Measurements from ENCODE around the gene GNA15.

GNA15 gene

GRCh38 chr19:3108775-3109174, 27.1 kb upstream of the GNA15 start:
- no peaks in the 10 kb centered on the region for H3K9me3 ChIP-seq (replicated peaks; ENCODE audit: low read length)
- no peaks in the 10 kb centered on the region for H3K27me3 ChIP-seq (ENCODE audit: control insufficient read depth, insufficient read depth, low read length)
- H3K4me3 ChIP-seq (ENCODE audit: low read length): no peak overlapping the region
- H3K4me1 ChIP-seq (ENCODE audit: control insufficient read depth, insufficient read depth, low read length): no peaks in the 10 kb centered on the region
- peaks cover 15% of the 10 kb centered on the region for H3K36me3 ChIP-seq (ENCODE audit: insufficient read depth, low read length)
- H3K9ac ChIP-seq (ENCODE audit: low read depth, low read length): no peak overlapping the region
- H3K4me2 ChIP-seq (ENCODE audit: low read length): no peak overlapping the region

GRCh38 chr19:3109491-3109890, 26.3 kb upstream of the GNA15 start:
- H3K4me1 ChIP-seq (ENCODE audit: control insufficient read depth, insufficient read depth, low read length): no peaks in the 10 kb centered on the region
- H3K4me2 ChIP-seq (ENCODE audit: low read length): no peak overlapping the region
- H3K9ac ChIP-seq (ENCODE audit: low read depth, low read length): no peak overlapping the region
- H3K9me3 ChIP-seq (replicated peaks; ENCODE audit: low read length): no peaks in the 10 kb centered on the region
- no peaks in the 10 kb centered on the region for H3K27me3 ChIP-seq (ENCODE audit: control insufficient read depth, insufficient read depth, low read length)
- H3K4me3 ChIP-seq (ENCODE audit: low read length): no peak overlapping the region
- peaks cover 22% of the 10 kb centered on the region for H3K36me3 ChIP-seq (ENCODE audit: insufficient read depth, low read length)

GRCh38 chr19:3110126-3110825, 25.6 kb upstream of the GNA15 start:
- H3K9ac ChIP-seq (ENCODE audit: low read depth, low read length): no peak overlapping the region
- no peaks in the 10 kb centered on the region for H3K9me3 ChIP-seq (replicated peaks; ENCODE audit: low read length)
- no peaks in the 10 kb centered on the region for H3K4me1 ChIP-seq (ENCODE audit: control insufficient read depth, insufficient read depth, low read length)
- no peak overlapping the region for H3K4me2 ChIP-seq (ENCODE audit: low read length)
- no peaks in the 10 kb centered on the region for H3K27me3 ChIP-seq (ENCODE audit: control insufficient read depth, insufficient read depth, low read length)
- no peak overlapping the region for H3K4me3 ChIP-seq (ENCODE audit: low read length)
- peaks cover 22% of the 10 kb centered on the region for H3K36me3 ChIP-seq (ENCODE audit: insufficient read depth, low read length)

GRCh38 chr19:3111586-3112247, 24.1 kb upstream of the GNA15 start:
- H3K27me3 ChIP-seq (ENCODE audit: control insufficient read depth, insufficient read depth, low read length): no peaks in the 10 kb centered on the region
- H3K9me3 ChIP-seq (replicated peaks; ENCODE audit: low read length): no peaks in the 10 kb centered on the region
- peaks cover 8% of the 10 kb centered on the region for H3K4me1 ChIP-seq (ENCODE audit: control insufficient read depth, insufficient read depth, low read length)
- no peak overlapping the region for H3K9ac ChIP-seq (ENCODE audit: low read depth, low read length)
- H3K36me3 ChIP-seq (ENCODE audit: insufficient read depth, low read length): peaks cover 22% of the 10 kb centered on the region
- H3K4me2 ChIP-seq (ENCODE audit: low read length): no peak overlapping the region
- H3K4me3 ChIP-seq (ENCODE audit: low read length): no peak overlapping the region

- Histone ChIP-seq H3K36me3 (ENCODE audit: insufficient read depth, low read length) (peaks cover 26% of the 10 kb centered on the region), H3K9ac (ENCODE audit: low read depth, low read length) (no peak overlapping the region), H3K27me3 (ENCODE audit: control insufficient read depth, insufficient read depth, low read length) (no peaks in the 10 kb centered on the region), H3K4me3 (ENCODE audit: low read length) (no peak overlapping the region), H3K4me2 (ENCODE audit: low read length) (no peak overlapping the region), H3K4me1 (ENCODE audit: control insufficient read depth, insufficient read depth, low read length) (peaks cover 8% of the 10 kb centered on the region), H3K9me3 (replicated peaks; ENCODE audit: low read length) (no peaks in the 10 kb centered on the region)
Observed at GRCh38 chr19:3112375-3113099, 23.3 kb upstream of the GNA15 start.

GRCh38 chr19:3113100-3114017, 22.5 kb upstream of the GNA15 start:
- Histone ChIP-seq H3K9ac (ENCODE audit: low read depth, low read length) (no peak overlapping the region), H3K36me3 (ENCODE audit: insufficient read depth, low read length) (peaks cover 33% of the 10 kb centered on the region), H3K4me1 (ENCODE audit: control insufficient read depth, insufficient read depth, low read length) (peaks cover 8% of the 10 kb centered on the region)

GRCh38 chr19:3114018-3114726, 21.7 kb upstream of the GNA15 start:
- no peak overlapping the region for H3K4me3 ChIP-seq (ENCODE audit: low read length)
- H3K4me2 ChIP-seq (ENCODE audit: low read length): no peak overlapping the region
- H3K9me3 ChIP-seq (replicated peaks; ENCODE audit: low read length): no peaks in the 10 kb centered on the region
- no peak overlapping the region for H3K9ac ChIP-seq (ENCODE audit: low read depth, low read length)
- H3K27me3 ChIP-seq (ENCODE audit: control insufficient read depth, insufficient read depth, low read length): no peaks in the 10 kb centered on the region
- peaks cover 41% of the 10 kb centered on the region for H3K36me3 ChIP-seq (ENCODE audit: insufficient read depth, low read length)
- peaks cover 8% of the 10 kb centered on the region for H3K4me1 ChIP-seq (ENCODE audit: control insufficient read depth, insufficient read depth, low read length)

More at GRCh38 chr19:3113100-3114017, 22.5 kb upstream of the GNA15 start:
- Histone ChIP-seq H3K4me2 (ENCODE audit: low read length) (no peak overlapping the region), H3K4me3 (ENCODE audit: low read length) (no peak overlapping the region), H3K9me3 (replicated peaks; ENCODE audit: low read length) (no peaks in the 10 kb centered on the region), H3K27me3 (ENCODE audit: control insufficient read depth, insufficient read depth, low read length) (no peaks in the 10 kb centered on the region)

GRCh38 chr19:3114811-3115210, 21.0 kb upstream of the GNA15 start:
- peaks cover 8% of the 10 kb centered on the region for H3K4me1 ChIP-seq (ENCODE audit: control insufficient read depth, insufficient read depth, low read length)
- peaks cover 41% of the 10 kb centered on the region for H3K36me3 ChIP-seq (ENCODE audit: insufficient read depth, low read length)
- no peaks in the 10 kb centered on the region for H3K9me3 ChIP-seq (replicated peaks; ENCODE audit: low read length)
- no peak overlapping the region for H3K9ac ChIP-seq (ENCODE audit: low read depth, low read length)
- no peaks in the 10 kb centered on the region for H3K27me3 ChIP-seq (ENCODE audit: control insufficient read depth, insufficient read depth, low read length)
- no peak overlapping the region for H3K4me3 ChIP-seq (ENCODE audit: low read length)
- no peak overlapping the region for H3K4me2 ChIP-seq (ENCODE audit: low read length)

- H3K27me3 ChIP-seq (ENCODE audit: control insufficient read depth, insufficient read depth, low read length): no peaks in the 10 kb centered on the region
- H3K4me1 ChIP-seq (ENCODE audit: control insufficient read depth, insufficient read depth, low read length): peaks cover 8% of the 10 kb centered on the region
- no peak overlapping the region for H3K4me3 ChIP-seq (ENCODE audit: low read length)
- no peak overlapping the region for H3K4me2 ChIP-seq (ENCODE audit: low read length)
- peaks cover 41% of the 10 kb centered on the region for H3K36me3 ChIP-seq (ENCODE audit: insufficient read depth, low read length)
- H3K9ac ChIP-seq (ENCODE audit: low read depth, low read length): no peak overlapping the region
- no peaks in the 10 kb centered on the region for H3K9me3 ChIP-seq (replicated peaks; ENCODE audit: low read length)
Observed at GRCh38 chr19:3115411-3115810, 20.4 kb upstream of the GNA15 start.

- Histone ChIP-seq H3K9me3 (replicated peaks; ENCODE audit: low read length) (no peaks in the 10 kb centered on the region), H3K4me3 (ENCODE audit: low read length) (no peak overlapping the region), H3K4me2 (ENCODE audit: low read length) (no peak overlapping the region), H3K36me3 (ENCODE audit: insufficient read depth, low read length) (peaks cover 40% of the 10 kb centered on the region), H3K4me1 (ENCODE audit: control insufficient read depth, insufficient read depth, low read length) (peaks cover 8% of the 10 kb centered on the region), H3K9ac (ENCODE audit: low read depth, low read length) (no peak overlapping the region), H3K27me3 (ENCODE audit: control insufficient read depth, insufficient read depth, low read length) (no peaks in the 10 kb centered on the region)
Observed at GRCh38 chr19:3115916-3116602, 19.8 kb upstream of the GNA15 start.
